HG03060 (cell line): Measurements from ENCODE around the gene ZC3H18.
A peak's percentile ranks its signal among the peaks of the same experiment; 100 is the strongest.

ENCODE experiments used
- ATAC-seq: cut with Tn5 transposase; IDR thresholded peaks from one replicate; pipeline ENCODE4 v1.9.1; 2021; ENCODE audit warnings: low read depth, moderate number of reproducible peaks; ENCODE audit not compliant: unreplicated experiment

ZC3H18 gene

GRCh38 chr16:88548985-88549384 lies 21.2 kb upstream of the ZC3H18 start:
- no peak for ATAC-seq

GRCh38 chr16:88549671-88550245 lies 20.4 kb upstream of the ZC3H18 start:
- ATAC-seq: no peak

- ATAC-seq: no peak
Measured at GRCh38 chr16:88550246-88550661, 19.9 kb upstream of the ZC3H18 start.

- no peak for ATAC-seq
Measured at GRCh38 chr16:88552166-88552565, 18.0 kb upstream of the ZC3H18 start.

- ATAC-seq: no peak
Measured at GRCh38 chr16:88552815-88553214, 17.4 kb upstream of the ZC3H18 start.

- ATAC-seq: no peak
Measured at GRCh38 chr16:88553739-88554138, 16.5 kb upstream of the ZC3H18 start.

- ATAC-seq: no peak
Measured at GRCh38 chr16:88554711-88555264, 15.4 kb upstream of the ZC3H18 start.

- ATAC-seq: no peak
Measured at GRCh38 chr16:88556294-88556988, 13.8 kb upstream of the ZC3H18 start.

- ATAC-seq: no peak
Measured at GRCh38 chr16:88558457-88559442, 11.5 kb upstream of the ZC3H18 start.

GRCh38 chr16:88560714-88561484 lies 9.3 kb upstream of the ZC3H18 start:
- ATAC-seq: no peak

GRCh38 chr16:88561485-88562359 lies 8.5 kb upstream of the ZC3H18 start:
- ATAC-seq: no peak

- ATAC-seq: no peak
Measured at GRCh38 chr16:88566158-88566557, 4.0 kb upstream of the ZC3H18 start.

- ATAC-seq: peak; percentile 8
Measured at GRCh38 chr16:88568710-88569613, 1.2 kb upstream of the ZC3H18 start.

GRCh38 chr16:88569614-88569984 lies 604 bp upstream of the ZC3H18 start:
- ATAC-seq: peak; percentile 7

- peak; percentile 19 for ATAC-seq
Measured at GRCh38 chr16:88570691-88571092, 489 bp downstream of the ZC3H18 start.

- no peak for ATAC-seq
Measured at GRCh38 chr16:88575251-88575650, 5.0 kb downstream of the ZC3H18 start.

GRCh38 chr16:88576307-88576706 lies 6.1 kb downstream of the ZC3H18 start:
- ATAC-seq: no peak

GRCh38 chr16:88577166-88577565 lies 7.0 kb downstream of the ZC3H18 start:
- no peak for ATAC-seq
